ENCODE results near the gene PDIA2. TPM values are rescaled to one million over a fixed set of nuclear protein-coding genes. Genes with fewer than 3 reads are reported as not detected.

The PDIA2 gene
- total RNA-seq, 1 donor from 2014 or later = not detected

GRCh38 chr16:291539-291938 lies 8.6 kb downstream of the PDIA2 start:
- H3K27me3 ChIP-seq = no peaks in the 10 kb centered on the region
- H3K36me3 ChIP-seq = peaks cover 0 to 64% of the 10 kb centered on the region in 2 donors
- no peak overlapping the region for H3K4me3 ChIP-seq
- H3K9me3 ChIP-seq = no peaks in the 10 kb centered on the region
- TF ChIP-seq CTCF (IDR thresholded peaks at IDR 0.05) (no peak), POLR2AphosphoS5 (IDR thresholded peaks at IDR 0.05; ENCODE audit: insufficient read depth in 1 of 2, low read depth in 1 of 2) (no peak), POLR2A (IDR thresholded peaks at IDR 0.05) (no peak)
- no peaks in the 10 kb centered on the region for H3K4me1 ChIP-seq
- intact Hi-C loops (cut with DNase I) = no loop called here
- no peak for DNase-seq (ENCODE audit: extremely low spot score in 2 of 2)
- no peak overlapping the region for H3K27ac ChIP-seq

- no peak for TF ChIP-seq POLR2AphosphoS5 (IDR thresholded peaks at IDR 0.05; ENCODE audit: insufficient read depth in 1 of 2, low read depth in 1 of 2)
- no peak for TF ChIP-seq CTCF (IDR thresholded peaks at IDR 0.05)
- no peak for TF ChIP-seq POLR2A (IDR thresholded peaks at IDR 0.05)
- no peak overlapping the region for H3K27ac ChIP-seq
- H3K9me3 ChIP-seq = no peaks in the 10 kb centered on the region
- peaks cover 0 to 75% of the 10 kb centered on the region in 2 donors for H3K36me3 ChIP-seq
- no peaks in the 10 kb centered on the region for H3K4me1 ChIP-seq
- H3K27me3 ChIP-seq = no peaks in the 10 kb centered on the region
- H3K4me3 ChIP-seq = no peak overlapping the region
- no peak for DNase-seq (ENCODE audit: extremely low spot score in 2 of 2)
- intact Hi-C loops (cut with DNase I) = no loop called here
These were observed 10.2 kb downstream of the PDIA2 start for GRCh38 chr16:293043-293775.

- Histone ChIP-seq H3K4me1 (no peaks in the 10 kb centered on the region), H3K9me3 (no peaks in the 10 kb centered on the region), H3K4me3 (no peak overlapping the region), H3K27me3 (no peaks in the 10 kb centered on the region), H3K36me3 (peaks cover 0 to 54% of the 10 kb centered on the region in 2 donors), H3K27ac (no peak overlapping the region)
- no peak for TF ChIP-seq POLR2A (IDR thresholded peaks at IDR 0.05)
- TF ChIP-seq CTCF (IDR thresholded peaks at IDR 0.05) = no peak
- no peak for TF ChIP-seq POLR2AphosphoS5 (IDR thresholded peaks at IDR 0.05; ENCODE audit: insufficient read depth in 1 of 2, low read depth in 1 of 2)
- intact Hi-C loops (cut with DNase I) = no loop called here
- no peak for DNase-seq (ENCODE audit: extremely low spot score in 2 of 2)
These were observed 13.3 kb downstream of the PDIA2 start for GRCh38 chr16:296276-296675.

DNA sequence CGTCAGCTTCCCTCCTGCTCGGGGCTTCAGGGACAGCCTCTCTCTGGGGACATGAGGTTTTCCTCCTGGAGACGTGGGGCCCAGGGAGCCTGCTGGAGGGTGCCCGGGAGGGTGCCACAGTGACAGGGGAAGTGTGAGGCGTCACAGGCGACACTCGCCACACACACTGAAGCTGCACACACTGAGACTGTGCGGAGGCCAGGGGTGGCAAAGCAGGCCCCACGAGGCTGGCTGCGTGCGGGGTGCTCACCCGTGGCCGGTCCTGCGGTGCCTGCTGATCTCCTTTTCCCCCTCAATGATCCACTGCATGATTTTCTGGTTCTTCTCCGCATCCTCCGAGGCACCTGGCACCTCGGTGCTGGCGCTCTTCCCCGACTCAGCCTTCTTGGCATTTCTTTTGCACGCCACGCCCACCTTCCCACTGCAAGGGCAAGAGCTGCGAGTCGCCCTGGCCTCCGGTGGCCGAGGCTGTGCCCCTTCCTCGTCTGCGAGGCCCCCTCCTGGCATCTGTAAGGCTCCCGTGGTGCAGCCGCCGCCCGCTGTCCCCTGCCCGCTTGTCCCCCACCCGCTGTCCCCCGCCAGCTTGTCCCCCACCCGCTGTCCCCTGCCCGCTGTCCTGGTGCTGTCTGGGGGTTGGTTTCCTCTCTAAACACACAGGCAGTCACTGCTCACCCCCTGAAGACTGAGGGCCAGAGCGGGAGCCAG lies 14.0 kb downstream of the PDIA2 start:
- H3K4me1 ChIP-seq = no peaks in the 10 kb centered on the region
- TF ChIP-seq CTCF (IDR thresholded peaks at IDR 0.05) (no peak), POLR2A (IDR thresholded peaks at IDR 0.05) (no peak), POLR2AphosphoS5 (IDR thresholded peaks at IDR 0.05; ENCODE audit: insufficient read depth in 1 of 2, low read depth in 1 of 2) (no peak)
- intact Hi-C loops (cut with DNase I) = no loop called here
- no peaks in the 10 kb centered on the region for H3K27me3 ChIP-seq
- peaks cover 0 to 48% of the 10 kb centered on the region in 2 donors for H3K36me3 ChIP-seq
- DNase-seq (ENCODE audit: extremely low spot score in 2 of 2) = no peak
- H3K4me3 ChIP-seq = no peak overlapping the region
- no peak overlapping the region for H3K27ac ChIP-seq
- H3K9me3 ChIP-seq = no peaks in the 10 kb centered on the region

DNA sequence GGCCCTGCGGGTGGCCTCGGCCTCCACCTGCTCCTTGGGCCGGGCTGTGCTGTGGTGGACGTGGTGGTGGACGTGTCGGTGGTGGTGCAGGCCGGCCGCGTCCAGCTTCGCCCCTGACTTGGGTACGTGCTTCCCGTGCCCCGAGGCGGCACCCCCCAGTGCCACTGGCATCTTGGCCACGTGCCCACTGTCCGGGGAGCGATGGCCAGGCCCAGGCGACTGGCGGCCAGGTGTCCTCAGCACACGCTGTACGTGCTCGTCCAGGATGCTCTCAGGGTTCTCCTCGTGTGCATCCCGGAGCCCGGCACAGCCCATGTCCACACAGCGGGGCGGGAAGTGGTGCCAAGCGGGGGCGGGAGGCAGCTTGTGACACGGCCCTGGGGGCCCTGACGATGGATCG lies 14.9 kb downstream of the PDIA2 start:
- no peaks in the 10 kb centered on the region for H3K9me3 ChIP-seq
- no peak for TF ChIP-seq CTCF (IDR thresholded peaks at IDR 0.05)
- no peak for TF ChIP-seq POLR2AphosphoS5 (IDR thresholded peaks at IDR 0.05; ENCODE audit: insufficient read depth in 1 of 2, low read depth in 1 of 2)
- TF ChIP-seq POLR2A (IDR thresholded peaks at IDR 0.05) = no peak
- no peaks in the 10 kb centered on the region for H3K27me3 ChIP-seq
- peaks cover 0 to 39% of the 10 kb centered on the region in 2 donors for H3K36me3 ChIP-seq
- H3K27ac ChIP-seq = no peak overlapping the region
- no peak overlapping the region for H3K4me3 ChIP-seq
- no peaks in the 10 kb centered on the region for H3K4me1 ChIP-seq
- intact Hi-C loops (cut with DNase I) = no loop called here
- no peak for DNase-seq (ENCODE audit: extremely low spot score in 2 of 2)

All from vagina (tissue), 2 donors.